Superior temporal gyrus (tissue), 1 donor: Measurements from ENCODE around the gene INPP5E.

Experiments
- DNase-seq: peaks from one replicate; pipeline ENCODE4 v3.0.0-alpha.2; 2016; ENCODE audit errors: extremely low spot score

INPP5E gene, protein sequence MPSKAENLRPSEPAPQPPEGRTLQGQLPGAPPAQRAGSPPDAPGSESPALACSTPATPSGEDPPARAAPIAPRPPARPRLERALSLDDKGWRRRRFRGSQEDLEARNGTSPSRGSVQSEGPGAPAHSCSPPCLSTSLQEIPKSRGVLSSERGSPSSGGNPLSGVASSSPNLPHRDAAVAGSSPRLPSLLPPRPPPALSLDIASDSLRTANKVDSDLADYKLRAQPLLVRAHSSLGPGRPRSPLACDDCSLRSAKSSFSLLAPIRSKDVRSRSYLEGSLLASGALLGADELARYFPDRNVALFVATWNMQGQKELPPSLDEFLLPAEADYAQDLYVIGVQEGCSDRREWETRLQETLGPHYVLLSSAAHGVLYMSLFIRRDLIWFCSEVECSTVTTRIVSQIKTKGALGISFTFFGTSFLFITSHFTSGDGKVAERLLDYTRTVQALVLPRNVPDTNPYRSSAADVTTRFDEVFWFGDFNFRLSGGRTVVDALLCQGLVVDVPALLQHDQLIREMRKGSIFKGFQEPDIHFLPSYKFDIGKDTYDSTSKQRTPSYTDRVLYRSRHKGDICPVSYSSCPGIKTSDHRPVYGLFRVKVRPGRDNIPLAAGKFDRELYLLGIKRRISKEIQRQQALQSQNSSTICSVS

DNA sequence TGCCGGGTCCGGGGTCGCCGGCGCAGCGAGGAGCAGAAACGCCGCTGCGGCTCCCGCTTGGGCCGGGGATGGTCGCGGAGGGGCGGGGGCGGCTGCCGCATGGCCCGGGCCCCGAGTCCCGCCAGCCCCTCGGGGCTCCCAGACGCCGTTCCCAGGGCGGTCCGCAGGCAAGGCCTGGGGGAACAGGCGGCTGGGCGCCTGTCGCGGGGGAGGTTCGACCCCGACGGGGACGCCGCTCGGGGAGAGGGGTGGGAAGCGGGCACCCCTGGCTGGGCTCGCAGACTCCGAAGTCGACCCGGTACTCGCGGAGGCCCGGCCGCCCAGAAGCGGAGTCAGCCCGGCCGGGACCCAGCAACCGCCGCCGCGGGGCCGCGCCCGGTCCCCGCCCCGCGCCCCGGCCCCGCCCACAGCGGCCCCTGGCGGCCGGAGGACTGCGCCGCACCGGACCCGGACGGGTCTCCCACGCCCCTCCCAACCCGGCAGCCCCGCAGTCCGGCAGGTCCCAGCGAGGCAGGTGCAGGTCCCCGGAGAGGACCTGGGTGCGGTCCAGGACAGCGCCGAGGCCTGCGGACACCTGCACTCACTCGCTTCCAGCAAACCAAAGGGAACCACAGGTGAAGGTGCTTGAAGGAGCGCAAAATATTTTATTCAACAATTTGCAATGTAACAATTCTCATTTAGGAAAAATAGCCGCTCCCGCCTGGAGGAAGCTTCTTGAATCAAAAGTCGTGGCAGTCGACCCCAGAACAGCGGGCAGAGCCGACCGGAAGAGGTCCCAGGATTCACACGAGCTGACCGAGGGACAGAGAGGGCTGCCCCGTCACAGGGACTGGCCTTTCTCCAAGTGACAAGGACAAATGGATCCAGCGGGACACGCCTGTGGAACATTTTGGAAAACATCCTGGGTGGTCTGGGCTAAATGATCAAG lies at the start of gene INPP5E:
TSS of gene INPP5E (minus strand) at position 365 of the 928 bp plus-strand sequence. CDS start 426 bp downstream, outside the sequence.
- DNase-seq = peak; percentile 56

DNA sequence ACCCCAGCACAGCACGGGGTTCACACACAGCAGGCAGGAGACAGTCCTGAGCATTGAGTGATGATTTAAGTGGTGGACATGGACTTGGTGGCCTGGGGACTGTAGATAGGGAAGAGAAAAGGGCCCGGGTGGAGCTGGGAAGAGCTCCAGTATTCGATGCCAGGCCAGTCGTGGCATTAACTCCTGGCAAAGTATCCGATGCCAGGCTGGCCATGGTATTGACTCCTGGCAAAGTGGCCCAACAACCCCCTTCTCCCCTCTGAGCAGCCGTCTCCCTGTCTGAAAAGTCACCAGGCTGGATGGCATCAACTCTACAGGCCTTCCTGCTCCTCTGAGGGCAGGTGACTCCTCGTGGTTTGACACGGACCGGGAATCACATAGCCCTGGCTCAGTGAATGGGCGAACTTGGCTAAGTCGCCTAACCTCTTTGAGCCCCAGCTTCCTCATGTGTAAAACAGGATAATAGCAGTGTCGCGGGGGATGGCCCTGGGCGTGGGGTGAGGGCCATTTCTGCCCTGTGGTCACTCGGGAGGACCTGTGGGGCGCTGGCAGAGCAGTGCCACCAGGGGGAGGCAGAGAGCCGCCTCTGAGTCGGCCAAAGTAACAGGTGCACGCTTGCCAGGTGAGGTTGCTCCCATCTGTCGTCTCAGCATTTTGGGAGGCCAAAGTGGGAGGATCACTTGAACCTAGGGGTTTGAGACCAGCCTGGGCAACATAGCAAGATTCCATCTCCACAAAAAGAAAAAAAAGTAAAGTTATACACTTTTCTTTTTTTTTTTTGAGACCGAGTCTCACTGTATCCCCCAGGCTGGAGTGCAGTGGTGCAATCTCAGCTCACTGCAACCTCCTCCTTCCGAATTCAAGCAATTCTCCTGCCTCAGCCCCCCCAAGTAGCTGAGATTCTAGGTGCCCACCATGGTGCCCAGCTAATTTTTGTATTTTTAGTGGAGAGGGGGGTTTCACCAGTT lies 48.9 kb upstream of the INPP5E start:
- peak; percentile 74 for DNase-seq

DNA sequence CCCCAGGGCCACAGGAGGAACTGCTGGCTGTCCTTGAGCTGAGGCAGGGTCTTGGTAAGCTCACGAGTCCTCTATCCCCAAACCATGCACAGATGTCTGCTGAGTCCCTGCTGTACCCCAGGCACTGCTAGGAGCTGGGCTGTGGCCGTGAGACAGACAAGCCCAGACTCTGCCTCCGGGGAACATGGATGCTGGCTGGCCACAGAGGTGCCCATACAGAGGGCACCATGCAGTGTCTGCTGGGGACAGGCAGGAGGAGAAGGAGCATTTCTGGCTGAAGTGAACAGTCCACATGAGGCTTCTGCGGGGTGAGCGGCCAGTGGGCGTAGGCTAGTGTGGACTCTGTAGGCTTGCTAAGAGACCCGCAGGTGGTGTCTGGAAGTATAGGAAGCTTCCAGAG lies 48.0 kb upstream of the INPP5E start:
- DNase-seq = no peak

DNA sequence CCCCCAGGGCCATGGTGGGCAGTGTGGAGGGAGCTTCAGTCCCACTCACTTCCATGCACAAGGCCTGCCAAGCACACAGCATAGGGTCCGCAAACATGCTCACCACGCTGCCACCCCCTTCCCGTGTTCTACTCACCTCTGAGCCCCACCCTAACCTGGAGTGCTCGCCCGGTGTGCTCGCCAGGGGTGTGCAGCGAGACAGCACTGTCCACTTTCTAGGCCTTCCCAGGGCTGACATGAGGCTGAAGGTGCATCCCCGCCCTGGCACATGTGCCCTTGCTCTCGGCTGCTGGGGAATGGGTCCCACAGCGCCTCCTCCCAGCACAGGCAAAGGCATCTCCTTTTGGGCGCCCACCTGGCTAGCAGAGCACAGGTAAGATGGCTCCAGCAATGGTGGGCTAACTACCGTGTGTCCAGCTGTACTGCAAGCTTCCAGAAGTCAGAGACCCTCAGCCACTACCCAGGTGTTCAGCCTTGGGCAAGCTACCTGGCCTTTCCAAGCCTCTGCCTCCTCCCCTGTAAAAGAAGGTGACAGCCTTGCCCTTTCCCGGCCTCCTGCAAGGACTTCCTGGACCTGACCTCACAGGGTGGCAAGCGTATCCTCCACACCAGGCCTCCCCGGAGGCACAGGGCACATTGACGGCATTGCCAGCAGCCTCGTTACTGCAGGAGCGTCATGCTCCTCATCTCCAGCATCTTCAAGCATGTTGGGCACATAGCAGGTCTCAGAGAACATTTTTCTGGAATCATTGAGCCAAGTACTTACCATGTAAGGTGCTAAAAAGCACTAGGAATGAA lies 47.4 kb upstream of the INPP5E start:
- DNase-seq = no peak

DNA sequence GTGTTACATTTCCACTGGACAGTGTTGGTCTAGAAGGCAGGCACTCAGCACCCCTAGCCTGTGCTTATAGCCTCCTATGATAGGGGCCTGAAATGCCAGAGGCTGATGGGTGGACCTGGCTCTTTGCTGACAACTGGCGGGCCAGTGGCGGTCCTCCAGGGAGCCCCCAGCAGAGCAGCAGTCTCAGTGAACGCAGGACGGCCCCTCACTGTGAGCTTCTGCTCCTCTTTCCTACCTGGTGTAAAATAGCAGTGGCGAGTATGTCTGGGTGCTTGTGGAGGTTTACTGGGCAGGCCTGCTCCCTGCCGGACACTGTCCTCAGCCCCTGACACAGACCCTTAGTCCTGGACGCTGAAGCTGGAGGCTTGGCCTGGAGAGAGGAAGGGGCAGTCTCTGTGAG lies 46.5 kb upstream of the INPP5E start:
- DNase-seq = no peak

DNA sequence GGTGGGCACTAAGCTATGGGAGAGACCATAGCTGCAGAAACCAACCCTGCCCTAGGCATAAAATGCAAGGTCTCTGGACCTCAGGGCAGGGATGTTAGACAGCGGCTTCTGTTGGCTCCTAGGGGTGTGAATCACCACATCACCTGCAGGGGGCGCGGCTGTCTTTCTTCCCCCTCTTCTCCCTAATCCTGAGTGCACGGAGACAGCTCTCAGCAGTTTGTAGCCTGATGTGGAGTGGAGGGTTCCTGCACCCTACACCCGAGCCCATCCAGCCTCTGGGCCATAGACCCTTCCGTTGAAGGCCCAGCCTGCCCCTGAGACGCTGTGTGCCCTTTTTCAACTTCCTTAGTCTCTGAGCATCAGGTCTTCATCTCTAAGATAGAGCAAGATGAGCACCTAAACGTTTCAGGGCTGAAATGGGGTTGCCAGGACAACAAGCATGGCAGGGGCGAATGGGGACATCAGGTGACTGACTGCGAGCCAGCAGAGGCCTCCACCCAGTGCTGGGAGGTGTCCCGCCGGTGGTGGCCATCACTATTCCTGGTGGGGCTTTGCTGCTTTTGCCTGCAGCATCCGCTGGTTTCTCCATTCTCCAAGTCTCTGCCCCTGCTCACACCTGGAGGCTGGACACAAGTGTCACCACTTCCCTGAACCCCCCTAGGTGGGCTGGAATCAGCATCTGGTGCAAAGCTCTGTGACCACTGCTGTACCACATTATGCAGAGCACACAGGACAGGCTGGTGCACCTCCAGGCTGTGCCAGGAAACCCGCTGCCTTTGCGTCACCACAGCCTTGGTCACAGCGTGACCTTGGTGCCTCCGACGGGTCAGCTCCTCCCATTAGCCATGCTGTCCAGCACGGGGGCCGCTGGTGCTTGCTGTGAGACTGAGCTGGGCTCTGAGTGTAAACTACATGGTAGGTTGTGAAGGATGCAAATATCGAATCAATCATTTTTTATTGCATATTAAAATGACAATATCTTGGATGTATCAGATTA lies 45.7 kb upstream of the INPP5E start:
- peak; percentile 90 for DNase-seq

DNA sequence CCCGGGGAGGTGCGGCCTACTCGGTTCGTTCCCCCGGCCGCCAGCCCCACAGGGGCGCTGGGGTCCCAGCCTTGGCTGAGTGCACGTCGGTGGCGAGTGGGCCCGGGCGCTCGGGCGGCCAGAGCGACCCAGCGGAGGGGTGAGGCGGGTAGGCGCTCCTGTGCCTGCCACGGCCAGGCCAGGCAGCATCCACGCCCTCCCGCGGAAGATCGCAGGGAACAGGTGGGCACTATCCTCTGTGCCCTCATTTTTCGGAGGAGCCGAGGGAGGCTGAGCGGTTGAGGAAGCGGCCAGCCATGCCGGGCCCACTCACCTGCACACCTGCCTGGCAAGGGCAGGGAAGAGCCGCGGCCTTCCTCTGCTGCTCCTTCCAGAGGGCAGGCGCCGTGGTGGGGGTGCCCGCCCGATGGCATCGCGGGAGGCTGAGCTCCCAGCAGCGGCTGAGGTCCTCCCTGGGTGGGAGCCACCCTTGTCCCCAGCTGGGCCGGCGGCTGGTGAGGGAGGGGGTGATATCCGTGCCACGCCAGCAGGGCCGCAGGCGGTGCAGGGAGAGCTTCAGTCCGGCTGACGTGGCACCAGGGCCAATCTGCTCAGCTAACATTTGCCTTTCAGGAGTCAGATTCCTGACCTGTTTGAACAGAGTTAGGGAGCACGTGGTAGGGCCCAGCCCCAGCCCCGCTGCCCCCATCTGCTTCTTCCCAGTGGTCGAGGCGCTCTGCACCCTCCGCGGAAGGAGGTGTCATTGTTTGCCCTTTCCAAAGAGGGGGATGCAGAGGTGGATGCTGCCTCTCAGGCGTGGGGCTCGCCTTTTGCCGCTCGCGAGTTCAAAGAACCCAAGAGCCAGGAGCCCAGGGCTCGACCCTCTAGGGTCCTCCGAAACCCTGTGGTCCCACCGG lies 44.8 kb upstream of the INPP5E start:
- no peak for DNase-seq

DNA sequence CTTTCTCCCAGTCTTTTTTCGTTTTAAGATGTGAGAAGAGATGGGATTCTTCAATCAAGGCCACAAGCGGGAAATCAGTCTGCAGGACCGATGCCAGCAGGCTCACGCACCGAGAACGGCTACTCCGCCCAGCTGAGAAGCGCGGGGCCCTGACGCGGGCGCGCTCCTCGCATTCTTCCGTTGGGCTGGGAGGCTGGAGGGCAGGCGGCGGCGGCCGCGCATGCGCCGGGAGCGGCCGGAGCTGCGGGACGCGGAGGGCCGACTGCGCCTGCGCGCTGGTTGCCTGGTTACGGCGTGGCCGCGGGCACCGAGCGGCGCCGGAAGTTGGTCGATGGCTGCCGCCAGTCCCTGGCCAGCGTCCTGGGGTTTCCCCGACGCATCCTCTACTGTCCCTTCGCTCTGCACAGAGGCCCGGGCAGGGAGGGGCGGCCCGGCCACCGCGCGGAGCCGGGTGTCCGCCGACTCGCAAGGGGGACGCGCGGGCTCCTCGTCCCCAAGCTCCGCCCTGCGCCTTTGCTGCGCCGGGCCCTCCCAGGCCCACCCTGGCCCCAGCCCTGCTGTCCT lies 44.0 kb upstream of the INPP5E start:
- peak; percentile 88 for DNase-seq

DNA sequence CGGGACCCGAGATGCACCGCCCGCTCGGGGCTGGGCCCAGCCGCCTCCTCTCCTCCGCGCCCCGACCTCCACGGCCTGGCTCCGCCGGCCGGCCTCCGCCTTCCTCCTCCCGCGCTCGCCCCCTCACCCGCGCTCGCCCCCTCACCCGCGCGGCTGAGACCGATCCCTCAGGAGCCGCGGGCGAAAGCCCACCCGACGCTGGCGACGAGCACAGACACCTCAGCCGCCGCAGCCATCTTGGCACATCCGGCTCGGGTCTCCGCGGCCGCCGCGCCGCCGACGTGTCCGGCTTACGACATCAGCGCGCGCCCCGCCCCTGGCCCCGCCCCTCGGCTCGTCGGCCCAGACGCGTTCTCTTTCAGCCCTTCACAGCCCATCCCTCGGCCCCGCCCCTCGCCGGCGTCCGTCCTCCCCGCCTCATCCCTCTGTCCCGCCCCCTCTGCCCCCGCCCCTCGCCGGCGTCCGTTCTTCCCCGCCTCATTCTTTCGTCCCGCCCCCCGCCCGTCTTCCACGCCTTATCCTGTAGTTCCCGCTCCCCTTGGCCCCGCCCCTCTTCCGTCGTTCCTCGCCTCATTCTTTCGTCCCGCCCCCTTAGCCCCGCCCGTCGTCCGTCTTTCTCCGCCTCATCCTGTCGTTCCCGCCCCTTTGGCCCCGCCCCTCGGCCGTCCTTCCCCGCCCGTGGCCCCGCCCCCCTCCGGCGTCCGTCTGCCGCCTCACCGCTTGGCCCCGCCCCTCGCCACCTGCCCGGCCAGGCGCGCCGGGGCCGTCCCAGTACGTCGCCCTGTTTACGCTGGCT lies 43.3 kb upstream of the INPP5E start, which contains the start of gene SEC16A:
TSS of gene SEC16A (minus strand) at position 248 of the 796 bp plus-strand sequence. CDS start 5,425 bp downstream, outside the sequence.
- DNase-seq = peak; percentile 91

DNA sequence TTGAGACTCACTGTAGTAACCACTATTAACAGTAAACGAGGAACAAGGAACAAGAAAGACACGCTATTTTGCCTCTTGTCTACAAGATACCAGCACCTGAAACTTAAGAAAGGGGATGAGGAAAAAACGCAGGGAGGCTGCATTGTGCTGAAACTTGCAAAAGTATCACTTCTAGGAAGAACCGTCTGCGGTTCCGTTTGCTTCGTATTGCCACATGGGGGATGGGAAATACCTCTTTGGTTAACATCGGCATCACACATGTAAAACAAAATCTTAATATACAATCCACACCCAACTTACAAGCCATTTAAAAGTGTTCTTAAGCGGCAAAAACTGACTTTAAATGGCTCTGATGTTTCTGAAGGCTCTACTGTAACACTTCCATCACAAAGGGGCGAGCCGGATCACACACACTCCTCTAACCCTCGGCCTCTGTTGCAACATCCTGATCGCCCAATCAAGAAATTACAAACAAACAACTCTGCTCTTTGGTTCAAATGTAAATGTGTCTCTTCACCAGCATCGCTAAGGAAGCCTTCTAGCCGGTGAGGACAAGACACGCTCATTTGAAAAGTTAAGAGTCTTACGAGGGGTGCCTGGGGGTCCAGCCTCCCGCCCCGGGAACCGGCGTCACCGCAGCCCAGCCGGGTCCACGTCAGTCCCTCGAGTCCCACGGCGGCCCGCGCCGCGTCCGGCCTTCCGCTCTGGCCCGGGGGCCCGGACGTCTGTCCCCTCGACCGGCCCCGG lies 42.6 kb upstream of the INPP5E start:
- DNase-seq = peak; percentile 10

DNA sequence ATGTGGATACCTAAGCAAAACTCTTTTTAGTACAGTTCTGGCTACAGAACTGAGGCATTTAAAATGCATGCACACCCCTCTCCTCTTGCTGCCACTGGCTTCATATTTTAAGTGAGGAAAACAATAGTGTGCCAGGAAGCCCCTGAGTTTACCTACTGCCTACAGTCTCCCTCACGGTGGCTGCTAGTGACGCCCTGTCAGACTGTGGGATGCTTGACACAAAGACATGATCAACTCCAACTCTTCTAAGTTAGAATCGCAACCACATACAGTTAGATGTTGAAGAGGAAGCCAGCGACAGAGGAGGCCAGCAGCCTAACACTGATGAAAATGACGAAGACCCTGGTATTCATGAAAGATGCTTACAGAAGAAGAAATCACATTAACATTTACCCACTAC lies 41.9 kb upstream of the INPP5E start:
- no peak for DNase-seq

DNA sequence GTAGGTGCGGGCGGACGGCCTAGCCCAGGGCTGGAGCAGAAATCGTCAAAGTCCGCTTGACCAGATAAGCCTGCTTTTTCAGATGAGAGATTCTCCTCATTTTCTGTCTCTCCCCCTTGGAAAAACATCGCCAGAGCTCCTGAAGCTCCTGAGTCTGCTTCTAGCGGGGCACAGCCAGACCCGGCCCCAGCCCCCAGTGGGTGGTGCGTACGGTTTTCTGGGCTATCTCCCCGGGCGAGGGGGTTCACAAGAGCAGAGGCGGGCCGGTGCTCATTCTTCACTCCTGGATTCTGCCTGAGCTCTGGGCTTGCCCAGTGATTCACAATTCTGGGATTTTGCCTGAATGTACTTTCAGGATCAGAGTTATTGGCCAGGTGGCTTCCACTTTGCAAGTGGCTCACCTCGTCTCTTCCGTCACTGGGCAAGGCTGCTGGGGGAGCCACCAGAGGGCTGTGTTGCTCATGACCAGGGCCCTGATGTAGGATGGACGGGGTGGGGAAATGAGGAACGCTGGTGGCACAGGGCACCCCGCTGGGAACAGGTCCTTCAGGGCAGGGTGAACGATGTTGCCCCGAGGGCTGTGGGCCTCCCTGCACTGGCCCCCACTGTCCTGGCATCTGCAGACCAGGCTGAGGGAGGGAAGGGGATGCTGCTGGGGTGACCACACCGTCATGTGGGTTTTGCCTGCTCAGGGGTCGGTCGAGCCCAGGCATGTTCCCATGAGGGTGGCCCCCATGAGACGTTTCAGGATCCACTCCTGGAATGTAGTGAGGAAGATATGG lies 36.9 kb upstream of the INPP5E start:
- DNase-seq = no peak

DNA sequence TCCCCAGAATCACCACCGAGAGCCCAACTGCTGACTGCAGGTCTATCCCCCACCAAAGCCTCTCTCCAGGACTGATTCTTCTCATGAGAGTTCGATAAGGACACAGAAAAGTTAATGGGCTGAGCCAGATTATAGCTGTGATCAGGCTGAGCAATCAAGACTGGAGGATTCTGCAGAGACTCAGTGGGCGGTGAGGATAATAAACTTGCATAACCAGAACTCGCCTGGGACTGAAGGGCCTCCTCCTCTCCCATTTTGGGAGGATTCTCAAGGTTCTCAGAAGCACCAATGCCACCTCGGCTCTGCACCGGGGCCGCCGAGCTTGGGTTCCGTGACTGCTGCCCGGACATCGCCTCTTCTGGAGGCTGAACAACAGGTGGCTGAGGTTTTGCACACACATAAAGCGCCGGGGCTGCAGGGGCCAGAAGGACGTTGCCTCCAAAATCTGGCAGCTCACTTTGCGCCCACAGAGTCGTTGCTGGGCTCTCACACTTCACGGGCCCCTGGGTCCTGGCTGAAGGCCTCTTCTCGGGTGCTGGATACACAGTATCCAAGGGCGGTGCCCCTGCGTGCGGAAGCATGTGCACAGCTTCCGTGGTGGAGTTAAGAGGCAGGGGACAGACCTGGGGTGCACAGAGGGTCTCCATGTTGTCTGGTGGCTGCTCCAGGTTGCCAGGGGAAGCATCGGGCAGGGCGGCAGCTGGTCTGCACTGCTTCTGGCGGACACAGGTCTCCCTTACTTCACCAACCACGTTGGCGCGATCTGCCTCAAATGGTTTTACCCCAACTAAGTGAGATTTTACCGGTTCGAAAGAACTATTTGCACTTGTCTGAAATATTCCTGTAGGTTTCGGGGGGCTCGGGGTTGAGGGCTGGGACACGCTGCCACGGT lies 35.6 kb upstream of the INPP5E start:
- peak; percentile 22 for DNase-seq
